Pons (tissue), 1 donor: ENCODE measurements around the gene GSK3A.
A peak's percentile ranks its signal among the peaks of the same experiment; 100 is the strongest.
"Not testable (repeated sequence)": the region's sequence is repeated elsewhere in the genome, so short reads cannot be mapped to it uniquely, and the experiment has no call there.

Experiments
- DNase-seq: peaks from one replicate; pipeline ENCODE4 v3.0.0-alpha.2; 2016; ENCODE audit warnings: low spot score

GSK3A gene

GRCh38 chr19:42268142-42268703, 25.8 kb upstream of the GSK3A start:
- DNase-seq, result peak; percentile 100

- DNase-seq, result peak; percentile 37
Measured at GRCh38 chr19:42267644-42268141, 25.3 kb upstream of the GSK3A start.

- not testable (repeated sequence) for DNase-seq
Measured at GRCh38 chr19:42266928-42267603, 24.7 kb upstream of the GSK3A start.

- not testable (repeated sequence) for DNase-seq
Measured at GRCh38 chr19:42266105-42266504, 23.7 kb upstream of the GSK3A start.

- no peak for DNase-seq
Measured at GRCh38 chr19:42261763-42262162, 19.4 kb upstream of the GSK3A start.

- not testable (repeated sequence) for DNase-seq
Measured at GRCh38 chr19:42257842-42258241, 15.4 kb upstream of the GSK3A start.

- peak; percentile 66 for DNase-seq
Measured at GRCh38 chr19:42255766-42256745, 13.7 kb upstream of the GSK3A start.

- peak; percentile 86 for DNase-seq
Measured at GRCh38 chr19:42254850-42255765, 12.7 kb upstream of the GSK3A start, which contains the start of gene ERF. TSS of gene ERF (minus strand) at chr19:42255128. CDS start at chr19:42254999, 129 bp downstream.

GRCh38 chr19:42254089-42254849, 11.9 kb upstream of the GSK3A start:
- peak; percentile 82 for DNase-seq

- peak; percentile 29 for DNase-seq
Measured at GRCh38 chr19:42253245-42254088, 11.1 kb upstream of the GSK3A start.

- DNase-seq, result peak; percentile 92
Measured at GRCh38 chr19:42252365-42253244, 10.2 kb upstream of the GSK3A start.

- peak; percentile 22 for DNase-seq
Measured at GRCh38 chr19:42251572-42252358, 9.4 kb upstream of the GSK3A start.

- DNase-seq, result peak; percentile 66
Measured at GRCh38 chr19:42250666-42251531, 8.5 kb upstream of the GSK3A start.

- no peak for DNase-seq
Measured at GRCh38 chr19:42250183-42250665, 7.8 kb upstream of the GSK3A start.

GRCh38 chr19:42249769-42250168, 7.4 kb upstream of the GSK3A start:
- no peak for DNase-seq

- DNase-seq, result no peak
Measured at GRCh38 chr19:42249149-42249750, 6.8 kb upstream of the GSK3A start.
